Spleen (tissue), 7 donors: ENCODE measurements around the gene MORN3.

Experiments
- CTCF ChIP-seq, 11 experiments: fragments of 200-600 bp in 7 of 11; fragments of 450-650 bp in 4 of 11; sonication (generic) in 4 of 11; IDR thresholded peaks in 8 of 11; conservative IDR thresholded peaks in 3 of 11; 1 replicate in 7 of 11; 2 replicates in 4 of 11; pipeline versions ENCODE4 v1.4.0 to v1.8.0; 2016 to 2021; ENCODE audit warnings: antibody characterized with exemption in 11 of 11, inconsistent platforms in 4 of 11, mild to moderate bottlenecking in 1 of 11
- POLR2AphosphoS5 ChIP-seq, 3 donors: sonication (generic); formaldehyde crosslinking; IDR thresholded peaks; one replicate each; pipeline ENCODE4 v1.5.1; 2017; ENCODE audit warnings: antibody characterized with exemption in 3 of 3
- donor health status: DM: no; HTN: no; CAD: no; lungs with moderate emphysema.
- donor health status: DM: no; HTN: no; CAD: no.
- donor health status: DM: no; HTN: no; CAD: no.

GRCh38 chr12:121689430-121689829 lies 20.0 kb upstream of the MORN3 start:
- TF ChIP-seq CTCF (IDR thresholded peaks at IDR 0.05 in 8 of 11, conservative IDR thresholded peaks at IDR 0.05 in 3 of 11) (no peak), POLR2AphosphoS5 (IDR thresholded peaks at IDR 0.05) (no peak)
